H9 (cell line): ENCODE results near the gene RAF1. TPM values are rescaled to one million over a fixed set of nuclear protein-coding genes. Genes with fewer than 3 reads are reported as not detected.

ENCODE experiments used
- DNase-seq: peaks from one replicate; pipeline ENCODE4 v3.0.0-alpha.2; 2017
- H2AFZ ChIP-seq: one replicate; pipeline ENCODE4 v1.6.1; 2013; ENCODE audit warnings: mild to moderate bottlenecking, low read length, control low read depth, moderate library complexity
- H2AK5ac ChIP-seq: 2 replicates; pipeline ENCODE4 v1.6.1; 2013; ENCODE audit warnings: low read length, control low read depth, mixed read lengths; ENCODE audit not compliant: insufficient read length
- H2BK120ac ChIP-seq: one replicate; pipeline ENCODE4 v1.6.1; 2013; ENCODE audit warnings: low read depth, mild to moderate bottlenecking, low read length, control low read depth, inconsistent platforms; ENCODE audit not compliant: poor library complexity, severe bottlenecking
- H2BK12ac ChIP-seq: 2 replicates; pipeline ENCODE4 v1.6.1; 2013; ENCODE audit warnings: low read length, control low read depth, mixed read lengths, low read depth; ENCODE audit not compliant: insufficient read length
- H2BK15ac ChIP-seq: 2 replicates; pipeline ENCODE4 v1.6.1; 2013; ENCODE audit warnings: low read depth, low read length, control low read depth
- H2BK20ac ChIP-seq: one replicate; pipeline ENCODE4 v1.6.1; 2013; ENCODE audit warnings: low read depth, mild to moderate bottlenecking, low read length, control low read depth, inconsistent platforms; ENCODE audit not compliant: poor library complexity, severe bottlenecking
- H2BK5ac ChIP-seq: 2 replicates; pipeline ENCODE4 v1.6.1; 2013; ENCODE audit warnings: low read length, control low read depth, mixed read lengths; ENCODE audit not compliant: insufficient read length
- H3K14ac ChIP-seq: 2 replicates; pipeline ENCODE4 v1.6.1; 2013; ENCODE audit warnings: low read length, control low read depth; ENCODE audit not compliant: insufficient read depth
- H3K18ac ChIP-seq: 2 replicates; pipeline ENCODE4 v1.6.1; 2013; ENCODE audit warnings: low read depth, mild to moderate bottlenecking, mixed read lengths, low read length, control low read depth; ENCODE audit not compliant: insufficient read length
- H3K23ac ChIP-seq: 2 replicates; pipeline ENCODE4 v1.6.1; 2013; ENCODE audit warnings: low read length, control low read depth, mixed read lengths, low read depth; ENCODE audit not compliant: insufficient read length
- H3K23me2 ChIP-seq: 2 replicates; pipeline ENCODE4 v1.6.1; 2013; ENCODE audit warnings: low read depth, mild to moderate bottlenecking, mixed read lengths, low read length, control low read depth; ENCODE audit not compliant: insufficient read length, poor library complexity, severe bottlenecking
- H3K27ac ChIP-seq: 2 replicates; pipeline ENCODE4 v1.5.1; 2013; ENCODE audit warnings: low read length, control low read depth, mixed read lengths, low read depth; ENCODE audit not compliant: insufficient read length
- H3K27me3 ChIP-seq: 2 replicates; pipeline ENCODE4 v1.6.1; 2013; ENCODE audit warnings: low read length, control low read depth, inconsistent platforms; ENCODE audit not compliant: insufficient read depth
- H3K4ac ChIP-seq: 2 replicates; pipeline ENCODE4 v1.6.1; 2013; ENCODE audit warnings: low read depth, mild to moderate bottlenecking, control low read depth, inconsistent platforms, low read length, moderate library complexity
- H3K4me1 ChIP-seq: 2 replicates; pipeline ENCODE4 v1.6.1; 2013; ENCODE audit warnings: low read length, control low read depth, inconsistent platforms; ENCODE audit not compliant: insufficient read depth
- H3K4me2 ChIP-seq: 2 replicates; pipeline ENCODE4 v1.6.1; 2013; ENCODE audit warnings: low read length, control low read depth, mixed read lengths; ENCODE audit not compliant: insufficient read length, insufficient read depth
- H3K56ac ChIP-seq: 2 replicates; pipeline ENCODE4 v1.6.1; 2013; ENCODE audit warnings: low read depth, mild to moderate bottlenecking, mixed read lengths, low read length, control low read depth; ENCODE audit not compliant: insufficient read length
- H3K79me1 ChIP-seq: 2 replicates; pipeline ENCODE4 v1.6.1; 2013; ENCODE audit warnings: low read depth, mild to moderate bottlenecking, moderate library complexity, low read length, control low read depth, inconsistent platforms; ENCODE audit not compliant: insufficient read depth, poor library complexity, severe bottlenecking
- H3K79me2 ChIP-seq: 2 replicates; pipeline ENCODE4 v1.6.1; 2013; ENCODE audit warnings: low read length, control low read depth, inconsistent platforms; ENCODE audit not compliant: insufficient read depth
- H3K9ac ChIP-seq: 2 replicates; pipeline ENCODE4 v1.6.1; 2013; ENCODE audit warnings: low read length, control low read depth, mixed read lengths; ENCODE audit not compliant: insufficient read length; ENCODE audit errors: extremely low read depth
- H3K9me3 ChIP-seq: one replicate; pipeline ENCODE4 v1.6.1; 2013; ENCODE audit warnings: low read depth, low read length, inconsistent platforms; ENCODE audit not compliant: control insufficient read depth
- H3T11ph ChIP-seq: one replicate; pipeline ENCODE4 v1.6.1; 2013; ENCODE audit warnings: mild to moderate bottlenecking, low read length, control low read depth, inconsistent platforms
- H4K20me1 ChIP-seq: one replicate; pipeline ENCODE4 v1.6.1; 2013; ENCODE audit not compliant: control insufficient read depth, insufficient read length, insufficient read depth
- H4K5ac ChIP-seq: 2 replicates; pipeline ENCODE4 v1.6.1; 2013; ENCODE audit warnings: low read depth, mild to moderate bottlenecking, mixed read lengths, low read length, control low read depth; ENCODE audit not compliant: insufficient read length
- H4K8ac ChIP-seq: replicated peaks from 2 replicates; pipeline ENCODE4 v1.6.1; 2013; ENCODE audit warnings: low read length, control low read depth, mixed read lengths, low read depth; ENCODE audit not compliant: insufficient read length
- H4K91ac ChIP-seq: 2 replicates; pipeline ENCODE4 v1.6.1; 2013; ENCODE audit warnings: low read depth, mild to moderate bottlenecking, moderate library complexity, mixed read lengths, low read length, control low read depth; ENCODE audit not compliant: insufficient read length
- H3K27ac Mint-ChIP-seq, 3 experiments: 2 replicates in 2 of 3; 3 replicates in 1 of 3; pipeline ENCODE4 v1.8.0; 2020 to 2021; ENCODE audit warnings: mixed read lengths in 3 of 3, mild to moderate bottlenecking in 1 of 3, moderate library complexity in 1 of 3
- H3K27me3 Mint-ChIP-seq: 2 replicates; pipeline ENCODE4 v1.8.0; 2021; ENCODE audit warnings: low read depth, mild to moderate bottlenecking, moderate library complexity, mixed read lengths
- H3K36me3 Mint-ChIP-seq, 3 experiments: 2 replicates in 2 of 3; 3 replicates in 1 of 3; pipeline ENCODE4 v1.8.0; 2020 to 2021; ENCODE audit warnings: low read depth in 3 of 3, mixed read lengths in 3 of 3; ENCODE audit not compliant: insufficient read depth in 1 of 3
- H3K4me1 Mint-ChIP-seq, 2 experiments: 2 replicates each; pipeline ENCODE4 v1.8.0; 2020; ENCODE audit warnings: mixed read lengths in 2 of 2
- H3K4me3 Mint-ChIP-seq, 2 experiments: 2 replicates in 1 of 2; 3 replicates in 1 of 2; pipeline ENCODE4 v1.8.0; 2020 to 2021; ENCODE audit warnings: mild to moderate bottlenecking in 2 of 2, mixed read lengths in 2 of 2, moderate library complexity in 1 of 2
- H3K9me3 Mint-ChIP-seq, 2 experiments: 2 replicates in 1 of 2; 3 replicates in 1 of 2; pipeline ENCODE4 v1.8.0; 2020; ENCODE audit warnings: mild to moderate bottlenecking in 2 of 2, mixed read lengths in 2 of 2, moderate library complexity in 1 of 2
- WGBS: extraction: QIAGEN DNeasy Blood & Tissue Kit; methylation state at CpG from one replicate; pipeline ENCODE4 v1.1.7; 2013; ENCODE audit warnings: missing lambda C conversion rate, low lambda C conversion rate, mixed read lengths; ENCODE audit not compliant: insufficient read length; ENCODE audit errors: extremely low coverage; 5-methylcytosine and 5-hydroxymethylcytosine counted together
- total RNA-seq: library from RNA; stranded (reverse); gene quantifications from 2 replicates; pipeline ENCODE4 v1.2.1, GENCODE V29; 2021
- TF ChIP-seq, protein P1 (sequence below): fragments of 200-600 bp; sonication (generic); conservative IDR thresholded peaks from 3 replicates; pipeline ENCODE4 v1.8.0; 2021; ENCODE audit warnings: antibody characterized with exemption, mild to moderate bottlenecking

The RAF1 gene
- total RNA-seq, 1 experiment from 2014 or later: 112 TPM

DNA sequence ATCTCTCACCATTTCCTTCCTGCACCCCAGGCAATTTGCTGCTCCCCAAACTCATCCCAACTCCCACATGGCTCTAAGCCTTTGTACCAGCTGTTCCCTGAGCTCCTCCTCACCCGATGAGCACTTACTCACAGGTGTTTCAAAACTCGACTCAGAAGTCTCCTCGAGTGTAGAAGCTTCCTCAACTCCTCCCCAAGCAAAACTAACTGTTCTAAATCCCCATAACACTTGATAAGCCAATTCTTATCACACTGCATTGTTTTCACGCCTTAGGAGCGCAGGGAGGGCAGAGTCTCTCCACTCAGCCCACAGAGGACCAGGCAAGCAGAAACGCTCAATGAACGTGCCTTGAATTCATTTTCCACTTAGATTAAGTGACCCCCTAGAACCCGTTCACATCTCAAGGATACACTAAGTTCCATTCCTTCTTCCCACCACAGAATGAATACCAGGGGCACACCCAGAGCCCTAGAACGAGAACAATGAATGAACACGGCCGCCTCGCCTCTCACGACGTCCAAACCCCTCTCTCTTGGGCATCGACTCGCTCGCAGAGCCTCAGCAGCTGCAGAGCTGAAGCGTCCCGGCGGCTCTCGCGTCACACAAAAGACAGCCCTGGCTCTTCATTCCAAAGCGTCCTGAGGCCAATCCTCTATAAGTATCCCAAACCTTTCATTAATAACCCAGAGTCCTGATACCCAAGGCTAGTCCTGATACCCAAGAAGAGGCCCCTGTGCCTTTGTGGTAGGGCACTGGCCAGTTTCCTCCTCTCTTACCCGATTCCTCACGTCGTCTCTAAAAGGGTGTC, 1.1 kb downstream of the RAF1 start:
- Histone ChIP-seq H2AK5ac (no peak overlapping the region), H3K9me3 (no peaks in the 10 kb centered on the region), H3K18ac (peak overlapping the region; percentile 99), H2AFZ (no peak overlapping the region), H3K27ac (no peak overlapping the region), H3K4me1 (no peaks in the 10 kb centered on the region; the same call in 1 of the 2 replicates), H2BK15ac (no peak overlapping the region), H2BK12ac (no peak overlapping the region), H3T11ph (no peak overlapping the region), H3K79me1 (no peaks in the 10 kb centered on the region), H3K23me2 (peaks cover 11% of the 10 kb centered on the region), H3K9ac (peak overlapping the region; percentile 98), H3K14ac (peak overlapping the region; percentile 99), H3K4ac (no peak overlapping the region), H3K56ac (no peak overlapping the region), H2BK20ac (no peak overlapping the region), H2BK120ac (no peak overlapping the region), H3K79me2 (peaks cover 46% of the 10 kb centered on the region), H4K5ac (no peak overlapping the region), H4K20me1 (no peaks in the 10 kb centered on the region), H2BK5ac (no peak overlapping the region), H3K27me3 (no peaks in the 10 kb centered on the region), H3K23ac (no peak overlapping the region), H3K4me2 (peak overlapping the region; percentile 96), H4K91ac (no peak overlapping the region), H4K8ac (no peak overlapping the region)
- peak overlapping the region; percentile 62 to 97 (median 77) for H3K27ac Mint-ChIP-seq
- TF ChIP-seq, protein P1, sequence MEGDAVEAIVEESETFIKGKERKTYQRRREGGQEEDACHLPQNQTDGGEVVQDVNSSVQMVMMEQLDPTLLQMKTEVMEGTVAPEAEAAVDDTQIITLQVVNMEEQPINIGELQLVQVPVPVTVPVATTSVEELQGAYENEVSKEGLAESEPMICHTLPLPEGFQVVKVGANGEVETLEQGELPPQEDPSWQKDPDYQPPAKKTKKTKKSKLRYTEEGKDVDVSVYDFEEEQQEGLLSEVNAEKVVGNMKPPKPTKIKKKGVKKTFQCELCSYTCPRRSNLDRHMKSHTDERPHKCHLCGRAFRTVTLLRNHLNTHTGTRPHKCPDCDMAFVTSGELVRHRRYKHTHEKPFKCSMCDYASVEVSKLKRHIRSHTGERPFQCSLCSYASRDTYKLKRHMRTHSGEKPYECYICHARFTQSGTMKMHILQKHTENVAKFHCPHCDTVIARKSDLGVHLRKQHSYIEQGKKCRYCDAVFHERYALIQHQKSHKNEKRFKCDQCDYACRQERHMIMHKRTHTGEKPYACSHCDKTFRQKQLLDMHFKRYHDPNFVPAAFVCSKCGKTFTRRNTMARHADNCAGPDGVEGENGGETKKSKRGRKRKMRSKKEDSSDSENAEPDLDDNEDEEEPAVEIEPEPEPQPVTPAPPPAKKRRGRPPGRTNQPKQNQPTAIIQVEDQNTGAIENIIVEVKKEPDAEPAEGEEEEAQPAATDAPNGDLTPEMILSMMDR: no peak
- H3K4me1 Mint-ChIP-seq: peaks cover 24 to 38% of the 10 kb centered on the region in 2 experiments
- H3K9me3 Mint-ChIP-seq: no peaks in the 10 kb centered on the region
- peak overlapping the region; percentile 89 to 95 for H3K4me3 Mint-ChIP-seq
- no peaks in the 10 kb centered on the region; the same call in 1 of the 2 replicates for H3K27me3 Mint-ChIP-seq
- peaks cover 0 to 8% (median 0%) of the 10 kb centered on the region in 3 experiments; a peak in 2 of 7 replicates for H3K36me3 Mint-ChIP-seq
- no peak for DNase-seq
- WGBS: no CpG with 5 or more reads among the region's 26 CpGs
